ENCODE results near the gene GFRA1.

GRCh38 chr10:116281775-116282174 lies 8.8 kb upstream of the GFRA1 start:
- TF ChIP-seq POLR2A (IDR thresholded peaks at IDR 0.05) (no peak), CTCF (IDR thresholded peaks at IDR 0.05) (no peak)
